Astrocyte of the cerebellum (primary cell): Measurements from ENCODE around the gene TFG.

ENCODE experiments used
- DNase-seq: peaks from one replicate; pipeline ENCODE4 v3.0.0-alpha.2; 2011; ENCODE audit warnings: low read depth
- H3K4me3 ChIP-seq: 2 replicates; pipeline ENCODE4 v1.5.1; 2011; ENCODE audit warnings: mild to moderate bottlenecking, low read depth, low read length, moderate library complexity
- in situ Hi-C: cut with HindIII; loops from 2 replicates; pipeline ENCODE4 v1.10.0; 2017; ENCODE audit warnings: low sequenced_read_pairs
- TF ChIP-seq, protein P1 (sequence below): IDR thresholded peaks from 2 replicates; pipeline ENCODE4 v1.5.1; 2012; ENCODE audit warnings: low read length, low read depth, moderate library complexity, mild to moderate bottlenecking; ENCODE audit errors: missing control alignments

Gene TFG

DNA sequence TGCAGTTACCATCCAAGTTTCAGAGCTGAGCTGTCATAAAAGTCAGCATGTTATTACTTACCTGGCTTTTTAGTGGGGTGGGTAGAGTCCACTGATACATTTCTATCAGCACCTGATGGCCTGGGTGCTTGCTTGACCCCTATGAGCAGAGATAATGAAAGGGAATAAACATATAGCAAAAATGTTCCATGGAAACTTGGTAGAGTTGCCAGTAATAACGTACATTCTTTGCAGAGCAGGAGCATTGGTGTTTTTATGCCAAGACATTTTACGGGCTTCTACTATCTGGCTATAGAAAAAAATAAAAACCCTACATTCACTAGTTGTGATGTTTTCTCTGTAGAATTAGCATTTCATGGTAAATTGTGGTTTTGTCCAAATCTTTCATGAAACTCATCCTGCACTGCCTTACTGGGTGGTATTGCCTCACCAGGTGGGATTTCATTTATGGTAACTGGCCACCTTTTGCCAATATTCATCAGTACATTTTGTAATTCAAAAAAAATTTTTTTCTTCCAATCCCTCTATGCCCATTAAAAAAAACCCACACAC lies 70.9 kb downstream of the TFG start:
- in situ Hi-C loops, result no loop called here
- TF ChIP-seq, protein P1, sequence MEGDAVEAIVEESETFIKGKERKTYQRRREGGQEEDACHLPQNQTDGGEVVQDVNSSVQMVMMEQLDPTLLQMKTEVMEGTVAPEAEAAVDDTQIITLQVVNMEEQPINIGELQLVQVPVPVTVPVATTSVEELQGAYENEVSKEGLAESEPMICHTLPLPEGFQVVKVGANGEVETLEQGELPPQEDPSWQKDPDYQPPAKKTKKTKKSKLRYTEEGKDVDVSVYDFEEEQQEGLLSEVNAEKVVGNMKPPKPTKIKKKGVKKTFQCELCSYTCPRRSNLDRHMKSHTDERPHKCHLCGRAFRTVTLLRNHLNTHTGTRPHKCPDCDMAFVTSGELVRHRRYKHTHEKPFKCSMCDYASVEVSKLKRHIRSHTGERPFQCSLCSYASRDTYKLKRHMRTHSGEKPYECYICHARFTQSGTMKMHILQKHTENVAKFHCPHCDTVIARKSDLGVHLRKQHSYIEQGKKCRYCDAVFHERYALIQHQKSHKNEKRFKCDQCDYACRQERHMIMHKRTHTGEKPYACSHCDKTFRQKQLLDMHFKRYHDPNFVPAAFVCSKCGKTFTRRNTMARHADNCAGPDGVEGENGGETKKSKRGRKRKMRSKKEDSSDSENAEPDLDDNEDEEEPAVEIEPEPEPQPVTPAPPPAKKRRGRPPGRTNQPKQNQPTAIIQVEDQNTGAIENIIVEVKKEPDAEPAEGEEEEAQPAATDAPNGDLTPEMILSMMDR, result no peak
- H3K4me3 ChIP-seq, result no peak overlapping the region
- peak; percentile 51 for DNase-seq

DNA sequence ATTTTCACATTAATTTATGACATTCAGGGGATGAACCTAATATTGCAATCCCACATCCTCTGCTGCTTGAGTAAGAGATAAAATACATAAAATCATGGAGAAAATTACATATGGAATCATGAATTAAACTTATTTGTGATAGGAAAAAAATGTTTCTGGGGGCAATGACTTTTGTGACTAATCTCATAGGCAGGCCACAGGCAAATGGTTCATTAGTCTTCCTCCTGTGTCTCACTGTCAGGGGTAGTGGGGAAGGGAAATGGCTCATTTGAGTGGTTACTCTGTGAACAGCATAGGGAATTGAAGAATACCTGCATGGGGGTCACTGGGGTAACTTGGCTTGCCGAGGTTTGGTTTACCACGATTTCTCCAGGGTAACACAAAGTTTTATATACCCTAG lies 72.0 kb downstream of the TFG start:
- no peak overlapping the region for H3K4me3 ChIP-seq
- TF ChIP-seq, protein P1, result no peak
- peak; percentile 62 for DNase-seq
- in situ Hi-C loops, result no loop called here

DNA sequence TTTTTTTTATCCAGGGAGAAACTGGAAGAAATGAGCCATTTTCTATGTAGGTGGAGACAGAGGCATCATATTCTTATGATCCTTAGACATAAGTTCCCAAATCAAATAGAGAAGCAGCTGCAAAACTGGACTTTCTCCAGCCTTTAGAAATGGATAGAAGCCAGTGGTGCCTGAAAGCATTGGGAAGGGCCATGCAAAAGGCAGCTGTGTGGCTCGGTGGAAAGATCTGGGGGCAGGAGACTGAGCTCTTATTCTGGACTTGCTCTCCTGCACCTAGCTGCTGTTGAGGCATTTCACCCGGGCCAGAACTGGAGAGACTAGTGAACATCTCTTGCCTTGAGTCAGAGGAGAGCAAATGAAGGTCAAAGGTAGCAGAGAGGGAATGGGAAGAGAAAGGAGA lies 73.1 kb downstream of the TFG start:
- DNase-seq, result no peak
- in situ Hi-C loops, result no loop called here
- TF ChIP-seq, protein P1, result no peak
- no peak overlapping the region for H3K4me3 ChIP-seq

DNA sequence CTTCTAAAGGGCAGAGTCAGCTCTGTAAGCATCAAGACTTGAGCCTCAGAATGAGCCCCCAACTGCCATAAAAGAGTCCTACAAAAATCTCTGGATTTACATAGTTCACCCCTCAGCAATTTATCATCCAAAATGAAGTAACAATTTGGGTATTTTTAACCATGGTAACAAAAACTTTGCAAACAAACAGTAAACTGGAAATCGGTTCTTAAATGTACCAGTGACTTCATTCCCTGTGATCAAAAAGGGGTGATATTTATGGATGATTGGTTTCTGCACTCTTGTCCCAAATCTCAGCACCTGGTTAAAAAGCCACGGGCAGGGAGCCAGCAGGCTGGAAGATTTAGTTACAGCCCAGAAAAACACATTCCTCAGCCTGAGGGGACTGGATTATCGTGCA lies 73.6 kb downstream of the TFG start:
- H3K4me3 ChIP-seq, result no peak overlapping the region
- TF ChIP-seq, protein P1, result no peak
- in situ Hi-C loops, result no loop called here
- peak; percentile 42 for DNase-seq

DNA sequence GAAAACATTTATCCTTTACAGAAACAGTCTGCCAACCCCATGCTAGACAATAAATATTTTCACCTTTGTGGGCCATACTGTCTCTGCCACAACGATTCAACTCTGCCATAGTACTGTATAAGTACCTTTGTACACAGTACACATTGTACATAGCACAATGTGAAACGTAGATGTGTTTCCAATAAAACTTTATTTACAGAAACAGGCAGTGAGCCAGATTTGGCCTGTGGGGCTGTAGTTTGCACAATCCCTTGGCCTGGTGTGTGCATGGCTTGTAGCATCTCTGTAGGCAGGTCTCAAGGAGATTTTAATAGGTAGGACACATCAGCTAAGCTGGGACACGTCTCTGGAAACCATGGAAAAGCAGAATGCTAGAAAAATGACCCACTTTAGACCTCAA lies 74.3 kb downstream of the TFG start:
- no peak for DNase-seq
- no peak overlapping the region for H3K4me3 ChIP-seq
- TF ChIP-seq, protein P1, result no peak
- in situ Hi-C loops, result no loop called here

DNA sequence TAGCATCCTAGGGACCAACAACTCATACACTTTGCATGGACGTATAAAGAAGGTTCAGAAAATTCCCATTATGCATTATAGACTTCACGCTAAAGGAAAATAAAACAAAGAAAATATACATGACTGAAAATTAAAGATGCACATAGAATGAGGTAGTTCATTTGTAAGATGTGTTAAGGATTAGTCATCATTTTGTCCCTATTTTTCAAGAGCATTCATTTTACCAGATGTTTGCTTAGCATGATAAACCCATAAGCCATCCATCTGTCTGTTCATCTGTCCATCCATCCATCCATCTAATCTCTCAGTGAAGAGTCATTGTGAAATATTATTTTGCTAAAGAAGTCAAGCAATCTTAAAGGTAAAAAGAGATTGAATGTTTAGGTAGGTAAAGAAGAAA lies 80.3 kb downstream of the TFG start:
- TF ChIP-seq, protein P1, result no peak
- in situ Hi-C loops, result no loop called here
- no peak overlapping the region for H3K4me3 ChIP-seq
- DNase-seq, result no peak

DNA sequence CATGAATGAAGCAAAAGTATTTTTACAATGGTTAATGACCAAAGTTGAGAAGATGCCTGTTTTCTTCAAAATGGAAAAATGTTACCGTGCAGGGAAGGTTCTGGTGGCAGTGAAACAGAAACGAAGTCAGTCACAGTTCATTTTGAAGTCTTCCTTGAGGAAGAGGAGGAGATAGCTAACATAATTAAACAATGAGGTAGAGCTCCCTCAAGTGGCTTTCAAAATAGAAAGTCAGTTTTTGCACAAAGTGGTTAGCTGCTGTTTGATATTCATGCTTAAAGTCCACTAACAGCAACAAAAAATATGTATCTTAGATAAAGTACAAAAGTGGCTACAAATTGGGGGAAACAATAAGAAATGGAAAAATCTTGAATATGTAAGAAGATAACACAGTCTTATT lies 87.3 kb downstream of the TFG start:
- TF ChIP-seq, protein P1, result peak; percentile 38
- no peak for DNase-seq
- in situ Hi-C loops, result no loop called here
- no peak overlapping the region for H3K4me3 ChIP-seq
